Neural cell (in vitro differentiated cells): ENCODE measurements around the gene C1orf50. TPM values are rescaled to one million over a fixed set of nuclear protein-coding genes. Genes with fewer than 3 reads are reported as not detected.

Source experiments
- H2AFZ ChIP-seq: fragments of 200-600, 300-800 bp; sonication (generic), shearing (Covaris generic); 2 replicates; pipeline ENCODE4 v1.6.0; 2014; ENCODE audit warnings: low read depth, mild to moderate bottlenecking, antibody characterized with exemption, low read length, moderate library complexity
- H3F3A ChIP-seq: fragments of 200-600 bp; shearing (Covaris generic); 2 replicates; pipeline ENCODE4 v1.6.1; 2016; ENCODE audit warnings: mild to moderate bottlenecking, moderate library complexity, mixed read lengths, antibody characterized with exemption, low read length; ENCODE audit not compliant: insufficient read depth, poor library complexity, severe bottlenecking
- H3K27ac ChIP-seq: fragments of 200-600, 300-800 bp; sonication (generic), shearing (Covaris generic); 2 replicates; pipeline ENCODE4 v1.5.1; 2014; ENCODE audit warnings: mild to moderate bottlenecking, low read length, moderate library complexity
- H3K27me3 ChIP-seq: fragments of 300-800, 200-600 bp; sonication (generic), shearing (Covaris generic); 2 replicates; pipeline ENCODE4 v1.6.0; 2014; ENCODE audit warnings: mild to moderate bottlenecking, low read depth, low read length, moderate library complexity; ENCODE audit not compliant: insufficient read depth
- H3K36me3 ChIP-seq: fragments of 300-800, 200-600 bp; sonication (generic), shearing (Covaris generic); 2 replicates; pipeline ENCODE4 v1.5.1; 2014; ENCODE audit warnings: mild to moderate bottlenecking, antibody characterized with exemption, low read length, moderate library complexity; ENCODE audit not compliant: insufficient read depth
- H3K4me2 ChIP-seq: fragments of 300-800, 200-600 bp; sonication (generic), shearing (Covaris generic); 2 replicates; pipeline ENCODE4 v1.6.0; 2014; ENCODE audit warnings: mild to moderate bottlenecking, low read length
- H3K4me3 ChIP-seq: fragments of 300-800, 200-600 bp; sonication (generic), shearing (Covaris generic); 2 replicates; pipeline ENCODE4 v1.5.1; 2014; ENCODE audit warnings: mild to moderate bottlenecking, low read length, moderate library complexity
- H3K79me2 ChIP-seq: fragments of 200-600 bp; shearing (Covaris generic); replicated peaks from 2 replicates; pipeline ENCODE4 v1.6.0; 2014; ENCODE audit warnings: mild to moderate bottlenecking, low read length, moderate library complexity; ENCODE audit not compliant: insufficient read depth
- H3K9ac ChIP-seq: fragments of 300-800, 200-600 bp; sonication (generic), shearing (Covaris generic); 2 replicates; pipeline ENCODE4 v1.6.1; 2016; ENCODE audit warnings: mild to moderate bottlenecking, low read length, mixed read lengths
- H3K9me2 ChIP-seq: fragments of 200-600 bp; shearing (Covaris generic); 2 replicates; pipeline ENCODE4 v1.6.1; 2016; ENCODE audit warnings: mild to moderate bottlenecking, low read length, mixed read lengths; ENCODE audit not compliant: insufficient read depth
- H3K9me3 ChIP-seq: fragments of 200-600, 300-800 bp; sonication (generic), shearing (Covaris generic); 2 replicates; pipeline ENCODE4 v1.6.1; 2016; ENCODE audit warnings: mild to moderate bottlenecking, mixed run types, low read length, moderate library complexity, mixed read lengths
- H4K20me1 ChIP-seq: fragments of 200-600 bp; shearing (Covaris generic); 2 replicates; pipeline ENCODE4 v1.6.1; 2016; ENCODE audit warnings: mild to moderate bottlenecking, mixed run types; ENCODE audit not compliant: insufficient read depth
- CTCF ChIP-seq: fragments of 450-650 bp; IDR thresholded peaks from 2 replicates; pipeline ENCODE4 v1.5.1; 2014; ENCODE audit warnings: antibody characterized with exemption, mild to moderate bottlenecking, moderate library complexity; ENCODE audit not compliant: poor library complexity, severe bottlenecking
- EP300 ChIP-seq: fragments of 450-650 bp; conservative IDR thresholded peaks from 2 replicates; pipeline ENCODE4 v1.6.1; 2014; ENCODE audit warnings: antibody characterized with exemption, mild to moderate bottlenecking, moderate library complexity; ENCODE audit not compliant: poor library complexity, severe bottlenecking
- EZH2 ChIP-seq: fragments of 200-600, 300-800 bp; shearing (Covaris generic), sonication (generic); IDR thresholded peaks from 2 replicates; pipeline ENCODE4 v1.6.1; 2014; ENCODE audit warnings: antibody characterized with exemption, low read length, borderline replicate concordance, mild to moderate bottlenecking; ENCODE audit not compliant: insufficient read depth, poor library complexity, severe bottlenecking
- MXI1 ChIP-seq: fragments of 450-650 bp; conservative IDR thresholded peaks from 2 replicates; pipeline ENCODE4 v1.6.1; 2014; ENCODE audit warnings: antibody characterized with exemption, mild to moderate bottlenecking; ENCODE audit not compliant: poor library complexity, severe bottlenecking
- POLR2AphosphoS5 ChIP-seq: IDR thresholded peaks from 2 replicates; pipeline ENCODE4 v1.6.1; 2012
- RAD21 ChIP-seq: fragments of 450-650 bp; conservative IDR thresholded peaks from 2 replicates; pipeline ENCODE4 v1.6.1; 2014; ENCODE audit warnings: antibody characterized with exemption, mild to moderate bottlenecking, moderate library complexity
- REST ChIP-seq: IDR thresholded peaks from 2 replicates; pipeline ENCODE4 v1.6.1; 2012; ENCODE audit warnings: borderline replicate concordance
- SMC3 ChIP-seq: fragments of 450-650 bp; conservative IDR thresholded peaks from 2 replicates; pipeline ENCODE4 v1.6.1; 2014; ENCODE audit warnings: antibody characterized with exemption, mild to moderate bottlenecking, moderate library complexity; ENCODE audit not compliant: poor library complexity
- TAF1 ChIP-seq: IDR thresholded peaks from 2 replicates; pipeline ENCODE4 v1.6.1; 2012; ENCODE audit warnings: low read depth
- polyA plus RNA-seq: library from polyadenylated mRNA; depleted of rRNA; stranded (reverse); fragments of >200 nt; gene quantifications from 2 replicates; pipeline ENCODE4 v1.2.3, GENCODE V29; 2014

The C1orf50 gene
- polyA plus RNA-seq, 1 donor from 2014 or later, result 26.7 TPM

- no peak overlapping the region for H3K4me2 ChIP-seq
- no peak for TF ChIP-seq REST
- no peak for TF ChIP-seq MXI1
- no peak for TF ChIP-seq RAD21
- TF ChIP-seq CTCF, result no peak
- H3K9me2 ChIP-seq, result no peaks in the 10 kb centered on the region
- no peak overlapping the region for H2AFZ ChIP-seq
- H3K27me3 ChIP-seq, result no peaks in the 10 kb centered on the region
- no peaks in the 10 kb centered on the region for H3F3A ChIP-seq
- H3K27ac ChIP-seq, result no peak overlapping the region
- H4K20me1 ChIP-seq, result no peaks in the 10 kb centered on the region
- H3K36me3 ChIP-seq, result no peaks in the 10 kb centered on the region
- no peaks in the 10 kb centered on the region for H3K9me3 ChIP-seq
- no peak overlapping the region for H3K4me3 ChIP-seq
- no peaks in the 10 kb centered on the region for H3K79me2 ChIP-seq
- H3K9ac ChIP-seq, result no peak overlapping the region
Measured at GRCh38 chr1:42822800-42823392, 55.8 kb downstream of the C1orf50 start.

- Histone ChIP-seq H3K9me3 (no peaks in the 10 kb centered on the region), H3K4me3 (no peak overlapping the region), H2AFZ (no peak overlapping the region), H3K27ac (no peak overlapping the region), H3K9ac (no peak overlapping the region), H3K9me2 (no peaks in the 10 kb centered on the region), H3K36me3 (no peaks in the 10 kb centered on the region), H3F3A (no peaks in the 10 kb centered on the region), H3K27me3 (no peaks in the 10 kb centered on the region), H3K4me2 (no peak overlapping the region), H3K79me2 (no peaks in the 10 kb centered on the region), H4K20me1 (no peaks in the 10 kb centered on the region)
- TF ChIP-seq EP300, result no peak
- no peak for TF ChIP-seq MXI1
- TF ChIP-seq SMC3, result no peak
- no peak for TF ChIP-seq CTCF
- TF ChIP-seq RAD21, result no peak
- TF ChIP-seq TAF1, result no peak
- no peak for TF ChIP-seq POLR2AphosphoS5
- TF ChIP-seq REST, result no peak
- no peak for TF ChIP-seq EZH2
Measured at GRCh38 chr1:42824481-42825035, 57.5 kb downstream of the C1orf50 start.
